H1 (cell line): ENCODE data around the gene ZNF362. TPM values are rescaled to one million over a fixed set of nuclear protein-coding genes. Genes with fewer than 3 reads are reported as not detected.

Experiments used
- BACH1 ChIP-seq: IDR thresholded peaks from 2 replicates; pipeline ENCODE4 v1.6.1; 2012; ENCODE audit warnings: low read length, improper control_type of control experiment
- CBX5 ChIP-seq: fragments of 300-800, 300-1000 bp; sonication (generic); IDR thresholded peaks from 2 replicates; pipeline ENCODE4 v1.7.1; 2016; ENCODE audit warnings: antibody characterized with exemption, low read length, low read depth
- CEBPB ChIP-seq: IDR thresholded peaks from 2 replicates; pipeline ENCODE4 v1.6.1; 2012; ENCODE audit warnings: low read depth, low read length
- CHD1 ChIP-seq: IDR thresholded peaks from 2 replicates; pipeline ENCODE4 v1.6.1; 2012; ENCODE audit warnings: low read depth, low read length, improper control_type of control experiment
- EGR1 ChIP-seq: IDR thresholded peaks from 2 replicates; pipeline ENCODE4 v1.6.1; 2011; ENCODE audit warnings: low read depth, low read length, borderline replicate concordance
- GTF2F1 ChIP-seq: IDR thresholded peaks from 2 replicates; pipeline ENCODE4 v1.6.1; 2012; ENCODE audit warnings: low read depth, low read length, improper control_type of control experiment, borderline replicate concordance
- NRF1 ChIP-seq: IDR thresholded peaks from 2 replicates; pipeline ENCODE4 v1.6.1; 2011; ENCODE audit warnings: mild to moderate bottlenecking, low read depth, low read length, improper control_type of control experiment
- TAF1 ChIP-seq: IDR thresholded peaks from 2 replicates; pipeline ENCODE4 v1.6.1; 2011; ENCODE audit warnings: mild to moderate bottlenecking, low read depth, low read length
- TAF7 ChIP-seq: optimal IDR thresholded peaks from 2 replicates; pipeline ENCODE3; 2011; ENCODE audit warnings: low read depth, mild to moderate bottlenecking, inconsistent platforms, low read length, moderate library complexity, borderline replicate concordance
- YY1 ChIP-seq: IDR thresholded peaks from 2 replicates; pipeline ENCODE4 v1.6.1; 2011; ENCODE audit warnings: low read depth, mild to moderate bottlenecking, low read length
- polyA plus RNA-seq, 7 experiments: library from polyadenylated mRNA; depleted of rRNA in 3 of 7; stranded (reverse) in 5 of 7; unstranded in 2 of 7; fragments of >200 nt in 5 of 7; fragments of 200-250 nt in 2 of 7; gene quantifications; 1 replicate in 5 of 7; 2 replicates in 1 of 7; 4 replicates in 1 of 7; pipeline versions ENCODE4 v1.2.1 to v1.2.3, GENCODE V29; 2011 to 2013; ENCODE audit warnings: missing spikeins in 2 of 7, mixed read lengths in 2 of 7
- total RNA-seq: library from RNA; stranded (reverse); fragmentation: NEBNext Ultra II Directional; extraction: Animal tissue kit (Norgen Biotek cat#: 25700); gene quantifications from 2 replicates; pipeline ENCODE4 v1.2.1, GENCODE V29; 2021

ZNF362 gene
- total and polyA plus RNA-seq, 2 of the 8 experiments (the other 6 are each of a cell fraction or from before 2014, with no cell fraction given), result 24.2 to 27.8 TPM

DNA sequence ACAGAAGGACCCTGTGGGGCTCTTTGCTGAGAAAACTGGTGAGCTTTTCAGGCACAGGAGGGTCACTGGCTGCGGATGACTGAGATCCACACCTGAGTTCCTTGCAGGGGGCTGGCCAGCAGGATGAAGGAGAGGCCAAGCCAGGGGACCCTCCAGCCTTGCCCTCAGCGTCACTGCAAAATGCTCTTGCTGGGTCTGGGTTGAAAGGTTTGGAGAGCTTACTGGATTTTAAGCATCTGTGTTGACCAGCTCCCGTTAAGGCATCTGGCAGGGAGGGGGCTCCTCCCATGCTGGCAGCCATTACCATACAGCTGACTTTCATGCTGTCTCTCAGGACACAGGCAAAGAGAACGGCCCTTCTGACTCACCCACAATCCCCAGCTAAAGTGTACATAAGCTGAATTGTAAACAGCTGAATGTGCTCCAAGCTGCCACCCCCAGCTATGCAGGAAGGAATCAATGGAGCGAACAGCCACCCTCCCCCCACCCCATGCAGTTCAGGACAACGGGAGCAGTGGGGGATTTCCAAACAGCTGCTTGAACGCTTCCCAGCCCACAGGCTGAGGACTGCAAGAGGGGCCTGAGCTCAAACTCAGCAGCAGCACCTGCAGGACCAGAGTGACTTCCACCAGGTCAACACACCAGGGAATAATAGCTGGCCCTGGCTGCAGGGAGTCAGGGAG, 85.9 kb downstream of the ZNF362 start (continued):
- no peak for TF ChIP-seq TAF7
- TF ChIP-seq CHD1, result no peak
- TF ChIP-seq CBX5, result no peak
- TF ChIP-seq EGR1, result no peak
- TF ChIP-seq BACH1, result no peak
- peak; percentile 6; the same call in 1 of the 2 replicates for TF ChIP-seq CEBPB
- no peak for TF ChIP-seq NRF1
- no peak for TF ChIP-seq GTF2F1
- TF ChIP-seq YY1, result peak; percentile 83
- peak; percentile 40; the same call in 1 of the 2 replicates for TF ChIP-seq TAF1
